Upper lobe of left lung (tissue), 4 donors: ENCODE results near the gene HLA-B.

Experiments used
- CTCF ChIP-seq, 6 experiments: fragments of 450-650 bp in 4 of 6; fragments of 200-600 bp in 2 of 6; sonication (generic) in 2 of 6; IDR thresholded peaks; one replicate each; pipeline ENCODE4 v1.5.1; 2016 to 2019; ENCODE audit warnings: antibody characterized with exemption in 6 of 6
- EP300 ChIP-seq, 4 donors: sonication (generic); formaldehyde crosslinking; IDR thresholded peaks; one replicate each; pipeline ENCODE4 v1.5.1; 2017; ENCODE audit warnings: antibody characterized with exemption in 4 of 4, control low read depth in 2 of 4
- POLR2A ChIP-seq, 4 donors: fragments of 450-650 bp; IDR thresholded peaks; one replicate each; pipeline ENCODE4 v1.5.1; 2016 to 2017; ENCODE audit warnings: antibody characterized with exemption in 4 of 4, mild to moderate bottlenecking in 2 of 4
- POLR2AphosphoS5 ChIP-seq, 2 donors: sonication (generic); formaldehyde crosslinking; IDR thresholded peaks; one replicate each; pipeline ENCODE4 v1.5.1; 2017; ENCODE audit warnings: antibody characterized with exemption in 2 of 2

- TF ChIP-seq CTCF (IDR thresholded peaks at IDR 0.05) (no peak), POLR2AphosphoS5 (IDR thresholded peaks at IDR 0.05) (no peak), POLR2A (IDR thresholded peaks at IDR 0.05) (no peak), EP300 (IDR thresholded peaks at IDR 0.05) (no peak)
These were observed 52.3 kb downstream of the HLA-B start for GRCh38 chr6:31304683-31305082.
